ENCODE data around the gene GXYLT2.
A peak's percentile ranks its signal among the peaks of the same experiment; 100 is the strongest.

GXYLT2 gene, protein sequence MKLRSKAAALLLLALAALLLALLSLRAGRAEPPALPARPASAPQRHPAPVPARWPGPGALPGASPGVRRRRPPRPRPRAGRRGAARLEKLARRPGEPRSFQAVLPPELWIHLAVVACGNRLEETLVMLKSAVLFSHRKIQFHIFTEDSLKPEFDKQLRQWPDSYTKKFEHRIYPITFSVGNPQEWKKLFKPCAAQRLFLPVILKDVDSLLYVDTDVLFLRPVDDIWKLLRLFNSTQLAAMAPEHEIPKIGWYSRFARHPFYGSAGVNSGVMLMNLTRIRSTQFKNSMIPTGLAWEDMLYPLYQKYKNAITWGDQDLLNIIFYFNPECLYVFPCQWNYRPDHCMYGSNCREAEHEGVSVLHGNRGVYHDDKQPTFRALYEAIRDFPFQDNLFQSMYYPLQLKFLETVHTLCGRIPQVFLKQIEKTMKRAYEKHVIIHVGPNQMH

GRCh38 chr3:72887705-72888545 is at the start of gene GXYLT2:
Gene GXYLT2, plus strand, starts transcription at chr3:72888046. Its CDS starts 188 bp downstream, at chr3:72888234.
- DNase-seq: peak; percentile 23 to 71 (median 59)

DNA sequence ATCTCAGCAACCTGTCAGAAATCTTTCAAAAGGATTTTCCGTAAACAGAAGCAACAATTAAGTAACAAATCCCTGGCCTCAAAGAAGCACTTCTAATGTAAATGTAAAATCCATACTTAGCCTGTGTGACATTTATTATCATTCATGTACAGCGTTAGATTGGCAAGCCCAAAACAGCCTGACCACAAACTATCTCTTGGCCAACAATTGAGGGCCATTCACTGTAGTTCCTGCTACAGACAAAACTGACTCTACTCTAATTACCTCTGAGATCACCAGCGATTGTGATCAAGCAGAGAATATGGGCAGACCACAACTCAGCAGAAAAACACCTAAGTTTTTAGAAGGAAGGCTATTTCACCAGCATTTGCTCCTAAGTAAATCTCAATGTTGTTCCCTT is 48.8 kb upstream of the GXYLT2 start:
- DNase-seq: peak in 1 of 3 experiments; percentile 19

- no peak for DNase-seq
Observed at GRCh38 chr3:72844436-72844993, 43.3 kb upstream of the GXYLT2 start.

GRCh38 chr3:72846166-72846565 is 41.7 kb upstream of the GXYLT2 start:
- DNase-seq: no peak

DNA sequence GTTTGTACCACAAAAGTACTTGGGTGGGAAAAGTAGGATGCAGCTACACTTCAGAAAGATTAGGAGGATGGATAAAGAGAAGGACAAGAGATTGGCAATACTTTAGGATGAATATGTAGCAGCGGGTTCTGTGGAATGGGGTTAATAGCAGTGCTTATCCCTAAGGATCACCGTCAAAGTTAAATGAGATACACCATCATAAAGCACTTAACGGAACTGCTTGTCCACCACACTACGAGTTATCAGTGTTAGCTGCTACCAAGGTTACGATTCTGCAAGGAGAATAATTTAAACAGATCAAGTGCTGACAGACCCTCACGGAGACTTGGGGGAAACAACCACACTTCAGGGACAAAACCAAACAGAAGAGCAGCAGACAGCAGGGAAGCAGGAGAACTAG is 40.6 kb upstream of the GXYLT2 start:
- DNase-seq: peak in 1 of 3 experiments; percentile 44

DNA sequence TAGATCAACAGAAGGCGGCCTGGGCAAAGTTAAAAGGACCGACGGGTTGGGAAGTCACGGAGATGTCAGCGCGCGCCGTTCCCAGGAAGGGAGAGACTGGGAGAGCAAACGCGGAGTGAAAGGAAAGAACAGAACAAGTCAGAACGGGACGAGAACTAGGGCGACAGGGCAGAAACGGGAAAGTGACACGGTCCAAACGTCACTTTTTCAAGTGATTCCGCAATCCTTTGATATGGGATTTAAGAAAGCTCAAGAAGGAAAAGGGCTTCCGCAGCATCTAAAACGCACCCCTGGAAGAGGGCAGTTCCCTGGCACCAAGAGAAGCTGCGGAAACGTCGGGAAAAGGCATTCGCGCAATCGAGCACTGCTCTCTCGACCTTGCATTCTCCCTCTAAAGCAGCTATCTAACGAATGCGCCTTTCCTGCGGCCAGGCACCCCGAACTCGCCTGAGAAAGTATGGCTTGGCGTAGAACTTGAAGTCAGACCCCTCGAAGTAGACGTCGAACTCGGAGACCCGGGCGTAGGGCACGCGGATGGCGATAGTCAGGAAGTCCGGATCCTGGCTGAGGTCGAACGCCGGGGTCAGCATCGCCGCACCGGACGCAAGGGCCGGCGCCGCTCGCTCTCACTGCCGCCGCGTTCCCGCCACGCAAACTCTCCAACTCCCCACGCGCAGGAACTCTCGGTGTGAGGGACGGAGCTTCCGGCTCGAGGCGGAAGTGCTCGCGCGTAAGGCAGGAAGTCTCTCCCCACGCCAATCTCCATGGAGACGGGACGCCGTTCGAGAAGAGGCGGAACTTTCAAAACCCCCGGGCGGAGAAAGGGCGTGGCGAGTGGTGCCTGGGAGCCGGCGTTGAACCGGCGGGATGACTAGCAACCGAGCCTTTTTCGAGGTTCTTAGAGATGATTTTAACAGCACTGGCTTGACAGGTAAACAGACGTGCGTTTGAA is 39.8 kb upstream of the GXYLT2 start, which contains the start of gene SHQ1:
Gene SHQ1 (minus strand): TSS at position 695 of the 952 bp plus-strand sequence. CDS start 105 bp downstream, at position 590.
- DNase-seq: peak; percentile 90 to 94 (median 92)

DNA sequence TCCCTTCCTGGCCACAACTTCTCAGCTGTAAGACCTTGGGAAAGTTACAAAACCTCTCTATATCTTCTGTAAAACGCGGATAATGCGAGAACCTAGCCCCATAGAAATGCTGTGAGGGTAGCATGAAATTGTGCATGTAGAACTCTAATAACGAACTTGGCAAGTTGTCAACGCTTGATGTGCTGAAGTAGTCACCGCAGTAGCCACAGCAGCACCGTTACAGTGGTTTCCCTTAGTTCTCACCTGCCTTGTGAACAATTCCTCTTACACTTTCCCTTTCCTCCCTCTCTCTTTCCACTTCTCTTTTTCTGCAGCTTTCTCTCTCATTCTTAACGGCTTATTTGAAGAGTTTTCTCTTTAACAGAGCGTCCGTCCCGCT is 39.2 kb upstream of the GXYLT2 start:
- no peak for DNase-seq

DNA sequence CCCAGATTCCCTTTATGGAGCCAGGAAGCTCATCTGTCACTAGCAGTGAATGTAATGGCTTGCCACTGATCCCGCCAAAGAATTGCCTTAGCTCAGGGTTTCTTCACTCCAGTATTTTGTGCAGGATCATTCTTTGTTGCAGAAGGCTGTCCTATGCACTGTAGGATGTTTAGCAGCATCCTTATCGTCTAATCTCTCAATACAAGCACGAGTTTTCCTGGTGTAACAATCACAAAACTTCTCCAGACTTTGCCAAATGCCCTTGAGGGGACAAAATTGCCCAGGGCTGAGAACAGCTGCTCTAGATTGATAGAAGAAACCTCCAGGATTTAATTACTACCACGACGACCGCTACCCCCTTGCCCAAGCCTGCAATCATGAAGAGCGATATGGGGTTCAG is 32.8 kb upstream of the GXYLT2 start:
- DNase-seq: no peak

GRCh38 chr3:72860053-72860452 is 27.8 kb upstream of the GXYLT2 start:
- no peak for DNase-seq

DNA sequence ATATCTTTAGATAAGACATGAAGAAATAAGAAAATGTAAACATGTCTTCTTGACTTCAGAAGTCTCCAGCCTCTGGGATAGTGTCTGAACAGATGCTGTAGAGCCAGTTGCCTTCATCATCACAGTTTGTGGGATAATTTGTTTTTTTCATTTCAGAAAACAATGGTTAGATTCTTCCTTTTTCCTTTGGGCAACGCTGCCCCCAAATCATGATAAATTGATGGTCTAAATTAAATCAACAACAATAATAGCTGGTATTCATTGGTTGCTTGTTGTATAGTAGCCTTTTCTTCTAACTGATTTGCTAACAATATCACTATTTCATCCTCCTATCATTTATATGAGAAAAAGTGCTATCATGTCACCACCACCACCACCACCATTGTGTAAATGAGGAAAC is 27.0 kb upstream of the GXYLT2 start:
- no peak for DNase-seq

- DNase-seq: no peak
Observed at GRCh38 chr3:72862314-72863090, 25.3 kb upstream of the GXYLT2 start.

- no peak for DNase-seq
Observed at GRCh38 chr3:72872183-72872582, 15.7 kb upstream of the GXYLT2 start.

GRCh38 chr3:72887343-72887704 is 522 bp upstream of the GXYLT2 start:
- no peak for DNase-seq

- DNase-seq: peak in 2 of 3 experiments; percentile 27 to 30
Observed at GRCh38 chr3:72888546-72889309, 882 bp downstream of the GXYLT2 start.

GRCh38 chr3:72889310-72890165 is 1.7 kb downstream of the GXYLT2 start:
- DNase-seq: no peak

DNA sequence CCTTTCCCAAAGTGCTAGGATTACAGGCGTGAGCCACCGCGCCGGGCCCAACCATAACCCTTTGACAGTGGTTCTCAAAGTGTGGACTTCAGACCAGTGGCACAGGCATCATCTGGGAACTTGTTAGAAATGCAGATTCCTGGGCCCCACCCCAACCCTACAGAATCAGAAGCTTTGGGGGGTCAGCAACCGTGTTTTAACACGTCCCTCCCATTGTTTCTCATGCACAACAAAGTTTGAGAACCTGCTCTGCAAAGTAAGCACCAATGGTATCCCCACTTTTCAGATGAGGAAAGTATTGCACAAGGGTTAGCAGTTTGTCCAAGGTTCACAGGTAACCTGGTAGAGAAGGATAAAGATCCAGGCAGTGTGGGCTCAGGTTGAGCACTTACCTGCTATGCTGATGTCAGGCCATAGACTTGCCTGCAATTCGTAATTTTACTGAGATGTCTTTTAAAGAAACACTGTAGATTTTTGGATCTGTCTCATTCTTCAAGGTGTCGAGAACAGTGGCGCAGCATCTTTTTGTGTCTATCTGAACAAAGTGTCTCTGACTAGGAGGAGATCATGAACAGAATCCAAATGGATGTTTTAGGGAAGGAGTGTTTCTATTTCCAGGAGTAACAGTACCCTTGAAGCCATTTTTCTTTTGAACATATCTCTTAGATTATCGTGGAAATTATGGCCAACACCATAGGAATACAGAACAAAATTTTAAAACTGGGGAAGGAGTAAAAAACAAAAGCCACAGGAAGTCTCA is 2.5 kb downstream of the GXYLT2 start:
- no peak for DNase-seq

- peak in 1 of 3 experiments; percentile 36 for DNase-seq
Observed at GRCh38 chr3:72891053-72891855, 3.4 kb downstream of the GXYLT2 start.

Data from NCI-H1417 (cell line).